H1 (cell line): ENCODE results near the gene GNAO1. TPM values are rescaled to one million over a fixed set of nuclear protein-coding genes. Genes with fewer than 3 reads are reported as not detected.

Experiments
- CTCF ChIA-PET: fragments of 300-600 bp; sonication (Branson Sonifier 250); formaldehyde crosslinking; loops from one replicate; lab custom pipeline; 2021; ENCODE audit not compliant: partially characterized antibody; lab: Charles Lee
- POLR2A ChIA-PET: fragments of 300-600 bp; sonication (Branson Sonifier 250); formaldehyde crosslinking; loops from one replicate; lab custom pipeline; 2021; ENCODE audit warnings: inconsistent platforms; ENCODE audit not compliant: partially characterized antibody; lab: Charles Lee
- DNase-seq, 2 experiments: peaks; one replicate each; pipeline versions ENCODE4 v3.0.0 to v3.0.0-alpha.2; 2010 to 2022; ENCODE audit warnings: low spot score in 2 of 2, low read depth in 1 of 2, mixed read lengths in 1 of 2
- FAIRE-seq: peaks from 2 replicates; lab custom pipeline; 2011; peaks lifted over from hg19 to GRCh38; lab: Jason Lieb, UNC
- H2AFZ ChIP-seq: 2 replicates; pipeline ENCODE4 v1.8.1; 2012; ENCODE audit warnings: low read length, inconsistent platforms
- H2AK5ac ChIP-seq: 2 replicates; pipeline ENCODE4 v1.6.1; 2013; ENCODE audit warnings: low read depth, low read length
- H2BK120ac ChIP-seq: replicated peaks from 2 replicates; pipeline ENCODE3; 2013; ENCODE audit warnings: low read depth, low read length, inconsistent platforms
- H2BK12ac ChIP-seq: 2 replicates; pipeline ENCODE4 v1.6.1; 2013; ENCODE audit warnings: low read depth, low read length
- H2BK15ac ChIP-seq: 2 replicates; pipeline ENCODE4 v1.6.1; 2013; ENCODE audit warnings: low read length
- H2BK20ac ChIP-seq: 2 replicates; pipeline ENCODE4 v1.6.1; 2013; ENCODE audit warnings: low read length
- H2BK5ac ChIP-seq: 2 replicates; pipeline ENCODE4 v1.6.1; 2013; ENCODE audit warnings: low read depth, low read length
- H3K14ac ChIP-seq: 2 replicates; pipeline ENCODE4 v1.6.1; 2013; ENCODE audit warnings: inconsistent platforms; ENCODE audit not compliant: insufficient read length
- H3K18ac ChIP-seq: 2 replicates; pipeline ENCODE4 v1.6.1; 2013; ENCODE audit warnings: low read length; ENCODE audit errors: extremely low read depth
- H3K23ac ChIP-seq: 2 replicates; pipeline ENCODE4 v1.6.1; 2013; ENCODE audit warnings: inconsistent platforms; ENCODE audit not compliant: insufficient read length
- H3K23me2 ChIP-seq: 2 replicates; pipeline ENCODE4 v1.6.1; 2013; ENCODE audit warnings: low read depth, low read length
- H3K27ac ChIP-seq: 2 replicates; pipeline ENCODE4 v1.6.1; 2011; ENCODE audit warnings: low read depth, low read length, inconsistent platforms
- H3K27me3 ChIP-seq, 4 experiments: replicated peaks in 1 of 4; 1 replicate in 1 of 4; 2 replicates in 3 of 4; pipeline versions ENCODE4 v1.6.1 to v1.8.1; 2011 to 2013; ENCODE audit warnings: low read length in 3 of 4, mild to moderate bottlenecking in 3 of 4, inconsistent platforms in 2 of 4, mixed read lengths in 2 of 4, moderate library complexity in 1 of 4; ENCODE audit not compliant: control insufficient read depth in 3 of 4, insufficient read depth in 3 of 4; ENCODE audit errors: extremely low read depth in 1 of 4
- H3K36me3 ChIP-seq, 4 experiments: 2 replicates each; pipeline versions ENCODE4 v1.6.1 to v1.8.1; 2011 to 2013; ENCODE audit warnings: mild to moderate bottlenecking in 4 of 4, low read length in 3 of 4, moderate library complexity in 2 of 4, control low read depth in 1 of 4, inconsistent platforms in 1 of 4; ENCODE audit not compliant: insufficient read depth in 4 of 4, control insufficient read depth in 2 of 4
- H3K4ac ChIP-seq: replicated peaks from 2 replicates; pipeline ENCODE3; 2013; ENCODE audit warnings: low read length, low read depth, mixed read lengths, inconsistent platforms; ENCODE audit not compliant: insufficient read length
- H3K4me1 ChIP-seq, 4 experiments: replicated peaks in 1 of 4; 1 replicate in 1 of 4; 2 replicates in 3 of 4; pipeline versions ENCODE4 v1.6.1 to v1.8.1; 2011 to 2013; ENCODE audit warnings: low read length in 3 of 4, inconsistent platforms in 2 of 4, mixed read lengths in 1 of 4; ENCODE audit not compliant: insufficient read depth in 4 of 4, control insufficient read depth in 3 of 4
- H3K4me2 ChIP-seq, 2 experiments: 2 replicates each; pipeline versions ENCODE4 v1.6.1 to v1.8.1; 2011 to 2013; ENCODE audit warnings: low read depth in 2 of 2, low read length in 2 of 2, control low read depth in 1 of 2, inconsistent platforms in 1 of 2, mild to moderate bottlenecking in 1 of 2; ENCODE audit not compliant: insufficient read depth in 1 of 2
- H3K4me3 ChIP-seq, 4 experiments: fragments of 200-600, 300-600 bp in 1 of 4; sonication (generic), shearing (Covaris generic), sonication (Bioruptor Twin) in 1 of 4; 2 replicates each; pipeline versions ENCODE4 v1.5.1 to v1.8.1; 2011 to 2016; ENCODE audit warnings: low read length in 4 of 4, low read depth in 3 of 4, control low read depth in 2 of 4, inconsistent platforms in 2 of 4, mild to moderate bottlenecking in 2 of 4, mixed read lengths in 1 of 4, moderate library complexity in 1 of 4; ENCODE audit not compliant: insufficient read depth in 2 of 4; ENCODE audit errors: extremely low read depth in 1 of 4
- H3K56ac ChIP-seq: replicated peaks from 2 replicates; pipeline ENCODE3; 2013; ENCODE audit warnings: low read depth, mild to moderate bottlenecking, mixed read lengths, low read length, inconsistent platforms; ENCODE audit not compliant: insufficient read length
- H3K79me1 ChIP-seq: 2 replicates; pipeline ENCODE4 v1.6.1; 2013; ENCODE audit warnings: low read depth, low read length, control low read depth
- H3K79me2 ChIP-seq, 2 experiments: 2 replicates each; pipeline versions ENCODE4 v1.6.1 to v1.8.1; 2012 to 2013; ENCODE audit warnings: low read length in 2 of 2, mild to moderate bottlenecking in 2 of 2, inconsistent platforms in 1 of 2; ENCODE audit not compliant: insufficient read depth in 2 of 2, control insufficient read depth in 1 of 2
- H3K9ac ChIP-seq, 4 experiments: replicated peaks in 1 of 4; 1 replicate in 1 of 4; 2 replicates in 3 of 4; pipeline versions ENCODE4 v1.6.1 to v1.8.1; 2011 to 2013; ENCODE audit warnings: low read depth in 3 of 4, low read length in 3 of 4, control low read depth in 2 of 4, mild to moderate bottlenecking in 2 of 4, moderate library complexity in 2 of 4, inconsistent platforms in 1 of 4; ENCODE audit errors: extremely low read depth in 1 of 4
- H3K9me3 ChIP-seq, 2 experiments: 2 replicates each; pipeline versions ENCODE4 v1.6.1 to v1.8.1; 2012 to 2013; ENCODE audit warnings: mild to moderate bottlenecking in 2 of 2, moderate library complexity in 2 of 2, control low read depth in 1 of 2, inconsistent platforms in 1 of 2, low read depth in 1 of 2, low read length in 1 of 2, mixed read lengths in 1 of 2; ENCODE audit not compliant: insufficient read depth in 2 of 2
- H4K20me1 ChIP-seq, 2 experiments: replicated peaks in 1 of 2; 2 replicates each; pipeline versions ENCODE3 to v1.8.1; 2011 to 2013; ENCODE audit warnings: inconsistent platforms in 2 of 2, low read length in 2 of 2, mild to moderate bottlenecking in 1 of 2; ENCODE audit not compliant: insufficient read depth in 2 of 2, control insufficient read depth in 1 of 2
- H4K5ac ChIP-seq: 2 replicates; pipeline ENCODE4 v1.6.1; 2013; ENCODE audit warnings: low read length, low read depth, mixed read lengths, inconsistent platforms; ENCODE audit not compliant: insufficient read length
- H4K8ac ChIP-seq: 2 replicates; pipeline ENCODE4 v1.8.0; 2013; ENCODE audit warnings: mild to moderate bottlenecking, moderate library complexity, low read length, inconsistent platforms; ENCODE audit not compliant: insufficient read depth; ENCODE audit errors: extremely low read depth
- H4K91ac ChIP-seq: replicated peaks from 2 replicates; pipeline ENCODE3; 2013; ENCODE audit warnings: low read length, mixed read lengths, inconsistent platforms; ENCODE audit not compliant: insufficient read length
- BCL11A ChIP-seq, 2 experiments: IDR thresholded peaks; one replicate each; pipeline ENCODE4 v1.6.1; 2011; ENCODE audit warnings: low read depth in 2 of 2, low read length in 2 of 2, mild to moderate bottlenecking in 2 of 2
- CBX8 ChIP-seq: fragments of 300-800, 300-1000 bp; sonication (generic); IDR thresholded peaks from 2 replicates; pipeline ENCODE4 v1.7.1; 2016; ENCODE audit warnings: low read depth, low read length, borderline replicate concordance
- GTF2F1 ChIP-seq: IDR thresholded peaks from 2 replicates; pipeline ENCODE4 v1.6.1; 2012; ENCODE audit warnings: low read depth, low read length, improper control_type of control experiment, borderline replicate concordance
- POU5F1 ChIP-seq: IDR thresholded peaks from 2 replicates; pipeline ENCODE4 v1.6.1; 2011; ENCODE audit warnings: low read depth, mild to moderate bottlenecking, low read length, moderate library complexity
- TAF1 ChIP-seq: IDR thresholded peaks from 2 replicates; pipeline ENCODE4 v1.6.1; 2011; ENCODE audit warnings: mild to moderate bottlenecking, low read depth, low read length
- YY1 ChIP-seq: IDR thresholded peaks from 2 replicates; pipeline ENCODE4 v1.6.1; 2011; ENCODE audit warnings: low read depth, mild to moderate bottlenecking, low read length
- WGBS, 2 experiments: shearing (Covaris generic) in 1 of 2; methylation state at CpG; one replicate each; pipeline versions ENCODE4 v1.1.6 to v1.1.7; 2013 to 2015; ENCODE audit warnings: low lambda C conversion rate in 2 of 2, mixed read lengths in 2 of 2, inconsistent platforms in 1 of 2, low coverage in 1 of 2, missing lambda C conversion rate in 1 of 2; ENCODE audit not compliant: insufficient replicate concordance in 2 of 2, insufficient coverage in 1 of 2, insufficient read length in 1 of 2; ENCODE audit errors: extremely low coverage in 1 of 2, missing lambda C conversion rate in 1 of 2; 5-methylcytosine and 5-hydroxymethylcytosine counted together
- polyA plus RNA-seq, 7 experiments: library from polyadenylated mRNA; depleted of rRNA in 3 of 7; stranded (reverse) in 5 of 7; unstranded in 2 of 7; fragments of >200 nt in 5 of 7; fragments of 200-250 nt in 2 of 7; gene quantifications; 1 replicate in 5 of 7; 2 replicates in 1 of 7; 4 replicates in 1 of 7; pipeline versions ENCODE4 v1.2.1 to v1.2.3, GENCODE V29; 2011 to 2013; ENCODE audit warnings: missing spikeins in 2 of 7, mixed read lengths in 2 of 7
- total RNA-seq: library from RNA; stranded (reverse); fragmentation: NEBNext Ultra II Directional; extraction: Animal tissue kit (Norgen Biotek cat#: 25700); gene quantifications from 2 replicates; pipeline ENCODE4 v1.2.1, GENCODE V29; 2021

The GNAO1 gene
- total and polyA plus RNA-seq, 2 of the 8 experiments (the other 6 are each of a cell fraction or from before 2014, with no cell fraction given) = 6.7 to 34.4 TPM

DNA sequence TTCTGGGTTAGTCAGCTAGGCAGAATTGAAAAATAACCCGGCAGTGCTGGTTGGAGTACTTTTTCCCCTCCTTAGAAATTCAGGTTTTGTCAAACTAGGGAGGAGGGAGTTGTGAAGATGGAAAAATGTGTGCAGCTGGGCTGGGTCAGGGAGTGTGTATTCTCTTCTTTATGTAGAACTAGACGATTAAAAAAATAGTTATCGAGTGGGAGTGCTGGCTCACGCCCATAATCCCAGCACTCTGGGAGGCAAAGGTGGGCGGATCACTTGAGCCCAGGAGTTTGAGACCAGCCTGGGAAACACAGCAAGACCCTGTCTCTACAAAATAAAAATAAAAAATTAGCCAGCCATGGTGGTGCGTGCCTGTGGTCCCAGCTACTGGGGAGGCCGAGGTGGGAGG lies 106.4 kb downstream of the GNAO1 start:
- Histone ChIP-seq H3K14ac (no peak overlapping the region), H2AFZ (no peak overlapping the region), H4K8ac (no peak overlapping the region), H3K27me3 (peaks cover 0 to 2% (median 0%) of the 10 kb centered on the region in 4 experiments; a peak in 2 of 7 replicates), H4K91ac (no peak overlapping the region), H4K20me1 (peaks cover 2 to 6% of the 10 kb centered on the region in 2 experiments), H2AK5ac (no peak overlapping the region), H3K56ac (no peak overlapping the region), H3K79me2 (no peaks in the 10 kb centered on the region), H3K36me3 (no peaks in the 10 kb centered on the region), H4K5ac (no peak overlapping the region), H2BK120ac (no peak overlapping the region), H2BK12ac (no peak overlapping the region), H2BK15ac (no peak overlapping the region), H3K4me2 (no peak overlapping the region), H3K18ac (no peak overlapping the region), H3K9me3 (no peaks in the 10 kb centered on the region), H3K4ac (no peak overlapping the region), H3K23me2 (no peaks in the 10 kb centered on the region), H2BK20ac (no peak overlapping the region), H3K9ac (no peak overlapping the region), H3K79me1 (no peaks in the 10 kb centered on the region; the same call in 1 of the 2 replicates), H3K4me1 (peaks cover 11 to 17% (median 12%) of the 10 kb centered on the region in 4 experiments; a peak in 6 of 7 replicates), H2BK5ac (no peak overlapping the region), H3K23ac (no peak overlapping the region), H3K4me3 (no peak overlapping the region), H3K27ac (no peak overlapping the region)
- TF ChIP-seq YY1 (no peak), BCL11A (IDR thresholded peaks at IDR 0.05; ENCODE audit: low read depth in 2 of 2, low read length in 2 of 2) (no peak), CBX8 (no peak), POU5F1 (no peak), TAF1 (no peak), GTF2F1 (no peak)
- DNase-seq (no peak), FAIRE-seq (no peak)
- POLR2A ChIA-PET = interaction anchor here (0.9 to 1.6 kb wide), 2 partner anchors 14 to 16 kb away, joined by 3 to 7 read pairs; no protein-coding TSS in a partner anchor
- 92% methylated on average over 7 of the region's 7 CpGs; no CpG with 5 or more reads in 1 of the 2 experiments for WGBS, 2 experiments
- CTCF ChIA-PET = interaction anchor here (0.9 to 2.4 kb wide), 6 partner anchors 12 to 36 kb away, joined by 3 to 6 read pairs (median 6); no protein-coding TSS in a partner anchor
